ENCODE results near the gene PDE1C.

PDE1C gene

GRCh38 chr7:32091608-32092210 is 21.5 kb upstream of the PDE1C start:
- DNase-seq (ENCODE audit: low spot score) (no peak), ATAC-seq (ENCODE audit: low read depth) (no peak)
- Histone ChIP-seq H3K27me3 (ENCODE audit: insufficient read depth, poor library complexity, severe bottlenecking) (no peaks in the 10 kb centered on the region), H3K9me3 (ENCODE audit: severe bottlenecking) (no peaks in the 10 kb centered on the region), H3K27ac (ENCODE audit: poor library complexity, severe bottlenecking) (no peak overlapping the region), H3K36me3 (ENCODE audit: low read depth) (no peaks in the 10 kb centered on the region), H3K4me3 (ENCODE audit: severe bottlenecking) (no peak overlapping the region), H3K4me1 (ENCODE audit: insufficient read depth, poor library complexity, severe bottlenecking) (peaks cover 2% of the 10 kb centered on the region)
- TF ChIP-seq CTCF (IDR thresholded peaks at IDR 0.05; ENCODE audit: poor library complexity, severe bottlenecking) = no peak

GRCh38 chr7:32089678-32090077 is 19.5 kb upstream of the PDE1C start:
- H3K27me3 ChIP-seq (ENCODE audit: insufficient read depth, poor library complexity, severe bottlenecking) = no peaks in the 10 kb centered on the region
- DNase-seq (ENCODE audit: low spot score) (no peak), ATAC-seq (ENCODE audit: low read depth) (no peak)
- H3K4me3 ChIP-seq (ENCODE audit: severe bottlenecking) = no peak overlapping the region
- no peaks in the 10 kb centered on the region for H3K36me3 ChIP-seq (ENCODE audit: low read depth)
- H3K27ac ChIP-seq (ENCODE audit: poor library complexity, severe bottlenecking) = no peak overlapping the region
- H3K9me3 ChIP-seq (ENCODE audit: severe bottlenecking) = no peaks in the 10 kb centered on the region
- H3K4me1 ChIP-seq (ENCODE audit: insufficient read depth, poor library complexity, severe bottlenecking) = peaks cover 2% of the 10 kb centered on the region
- no peak for TF ChIP-seq CTCF (IDR thresholded peaks at IDR 0.05; ENCODE audit: poor library complexity, severe bottlenecking)

GRCh38 chr7:32089256-32089655 is 19.0 kb upstream of the PDE1C start:
- Histone ChIP-seq H3K27ac (ENCODE audit: poor library complexity, severe bottlenecking) (no peak overlapping the region), H3K4me1 (ENCODE audit: insufficient read depth, poor library complexity, severe bottlenecking) (peaks cover 2% of the 10 kb centered on the region), H3K27me3 (ENCODE audit: insufficient read depth, poor library complexity, severe bottlenecking) (no peaks in the 10 kb centered on the region), H3K9me3 (ENCODE audit: severe bottlenecking) (no peaks in the 10 kb centered on the region), H3K36me3 (ENCODE audit: low read depth) (no peaks in the 10 kb centered on the region), H3K4me3 (ENCODE audit: severe bottlenecking) (no peak overlapping the region)
- ATAC-seq (ENCODE audit: low read depth) = no peak
- no peak for TF ChIP-seq CTCF (IDR thresholded peaks at IDR 0.05; ENCODE audit: poor library complexity, severe bottlenecking)
- DNase-seq (ENCODE audit: low spot score) = no peak

GRCh38 chr7:32088451-32088881 is 18.3 kb upstream of the PDE1C start:
- no peak for ATAC-seq (ENCODE audit: low read depth)

More at GRCh38 chr7:32088451-32088881, 18.3 kb upstream of the PDE1C start:
- TF ChIP-seq CTCF (IDR thresholded peaks at IDR 0.05; ENCODE audit: poor library complexity, severe bottlenecking) = no peak
- Histone ChIP-seq H3K4me1 (ENCODE audit: insufficient read depth, poor library complexity, severe bottlenecking) (no peaks in the 10 kb centered on the region), H3K27me3 (ENCODE audit: insufficient read depth, poor library complexity, severe bottlenecking) (no peaks in the 10 kb centered on the region), H3K9me3 (ENCODE audit: severe bottlenecking) (no peaks in the 10 kb centered on the region), H3K27ac (ENCODE audit: poor library complexity, severe bottlenecking) (no peak overlapping the region), H3K4me3 (ENCODE audit: severe bottlenecking) (no peak overlapping the region), H3K36me3 (ENCODE audit: low read depth) (no peaks in the 10 kb centered on the region)
- no peak for DNase-seq (ENCODE audit: low spot score)

Data from RWPE2 (cell line).